WTC11 (cell line): ENCODE data around the gene LGALS1. TPM values are rescaled to one million over a fixed set of nuclear protein-coding genes. Genes with fewer than 3 reads are reported as not detected.
A peak's percentile ranks its signal among the peaks of the same experiment; 100 is the strongest.

Experiments
- ATAC-seq: fragments of 200-7000 bp; cut with Tn5 transposase; 2 replicates; pipeline ENCODE4 v1.10.0; 2021; ENCODE audit warnings: mild to moderate bottlenecking, moderate library complexity
- CTCF ChIA-PET: fragments of 300-600 bp; sonication (Branson Sonifier 250); formaldehyde crosslinking; loops from one replicate; lab custom pipeline; 2021; ENCODE audit warnings: antibody characterized with exemption; lab: Charles Lee
- POLR2A ChIA-PET: fragments of 350-600 bp; sonication (Branson Sonifier 250); formaldehyde crosslinking; loops from one replicate; lab custom pipeline; 2021; ENCODE audit warnings: antibody characterized with exemption; lab: Charles Lee
- DNase-seq: peaks from one replicate; pipeline ENCODE4 v3.0.0; 2021; ENCODE audit warnings: low spot score
- H3K27ac Mint-ChIP-seq: 2 replicates; pipeline ENCODE4 v1.8.0; 2021; ENCODE audit warnings: mixed read lengths
- H3K27me3 Mint-ChIP-seq: 2 replicates; pipeline ENCODE4 v1.8.0; 2021; ENCODE audit warnings: low read depth, mild to moderate bottlenecking, moderate library complexity, mixed read lengths
- H3K36me3 Mint-ChIP-seq: 2 replicates; pipeline ENCODE4 v1.8.0; 2021; ENCODE audit warnings: mixed read lengths
- H3K4me1 Mint-ChIP-seq: 2 replicates; pipeline ENCODE4 v1.8.0; 2022; ENCODE audit warnings: mixed read lengths
- H3K4me3 Mint-ChIP-seq: 2 replicates; pipeline ENCODE4 v1.8.0; 2021; ENCODE audit warnings: mild to moderate bottlenecking, moderate library complexity, mixed read lengths
- H3K9me3 Mint-ChIP-seq: 2 replicates; pipeline ENCODE4 v1.8.0; 2021; ENCODE audit warnings: mixed read lengths
- AR ChIP-seq: fragments of 250-450 bp; sonication (Bioruptor Pico); IDR thresholded peaks from 2 replicates; pipeline ENCODE4 v1.9.0; 2021; ENCODE audit warnings: mild to moderate bottlenecking
- ATF1 ChIP-seq: sonication (generic); formaldehyde crosslinking; IDR thresholded peaks from 2 replicates; pipeline ENCODE4 v1.8.1; 2023; ENCODE audit warnings: mild to moderate bottlenecking, moderate library complexity, missing genetic modification reagents
- CTCF ChIP-seq: fragments of 200-600 bp; IDR thresholded peaks from 2 replicates; pipeline ENCODE4 v1.8.0; 2022; ENCODE audit warnings: antibody characterized with exemption
- JUN ChIP-seq: sonication (generic); formaldehyde crosslinking; IDR thresholded peaks from 2 replicates; pipeline ENCODE4 v1.8.0; 2023; ENCODE audit warnings: mild to moderate bottlenecking, missing genetic modification reagents
- MLX ChIP-seq: sonication (generic); formaldehyde crosslinking; IDR thresholded peaks from 2 replicates; pipeline ENCODE4 v1.8.1; 2023; ENCODE audit warnings: mild to moderate bottlenecking, missing genetic modification reagents, moderate library complexity
- NFYB ChIP-seq: sonication (generic); formaldehyde crosslinking; conservative IDR thresholded peaks from 2 replicates; pipeline ENCODE4 v1.8.0; 2022; ENCODE audit warnings: low read depth, missing genetic modification reagents
- RORB ChIP-seq: fragments of 250-450 bp; sonication (Bioruptor Pico); IDR thresholded peaks from 2 replicates; pipeline ENCODE4 v1.9.0; 2021; ENCODE audit warnings: mild to moderate bottlenecking
- SP1 ChIP-seq: sonication (generic); formaldehyde crosslinking; conservative IDR thresholded peaks from 2 replicates; pipeline ENCODE4 v1.8.1; 2022; ENCODE audit warnings: missing genetic modification reagents
- TP53 ChIP-seq: sonication (generic); formaldehyde crosslinking; IDR thresholded peaks from 2 replicates; pipeline ENCODE4 v1.8.1; 2023; ENCODE audit warnings: mild to moderate bottlenecking, missing genetic modification reagents
- USF1 ChIP-seq: sonication (generic); formaldehyde crosslinking; IDR thresholded peaks from 2 replicates; pipeline ENCODE4 v1.8.0; 2022; ENCODE audit warnings: mild to moderate bottlenecking, missing genetic modification reagents
- ZNF671 ChIP-seq: fragments of 250-450 bp; sonication (Bioruptor Pico); IDR thresholded peaks from 2 replicates; pipeline ENCODE4 v1.8.0; 2021; ENCODE audit warnings: mild to moderate bottlenecking
- total RNA-seq: library from RNA; stranded (reverse); gene quantifications from 3 replicates; pipeline ENCODE4 v1.2.3, GENCODE V29; 2021
- TF ChIP-seq, protein P1 (sequence below): sonication (generic); formaldehyde crosslinking; IDR thresholded peaks from 2 replicates; pipeline ENCODE4 v1.8.0; 2023; ENCODE audit warnings: mild to moderate bottlenecking, missing genetic modification reagents
- TF ChIP-seq, protein P2 (sequence below): sonication (generic); formaldehyde crosslinking; IDR thresholded peaks from 2 replicates; pipeline ENCODE4 v1.8.0; 2023; ENCODE audit warnings: missing genetic modification reagents, mild to moderate bottlenecking, borderline replicate concordance

The LGALS1 gene
- total RNA-seq, 1 experiment from 2014 or later, result 17.3 TPM

- TF ChIP-seq, protein P1, sequence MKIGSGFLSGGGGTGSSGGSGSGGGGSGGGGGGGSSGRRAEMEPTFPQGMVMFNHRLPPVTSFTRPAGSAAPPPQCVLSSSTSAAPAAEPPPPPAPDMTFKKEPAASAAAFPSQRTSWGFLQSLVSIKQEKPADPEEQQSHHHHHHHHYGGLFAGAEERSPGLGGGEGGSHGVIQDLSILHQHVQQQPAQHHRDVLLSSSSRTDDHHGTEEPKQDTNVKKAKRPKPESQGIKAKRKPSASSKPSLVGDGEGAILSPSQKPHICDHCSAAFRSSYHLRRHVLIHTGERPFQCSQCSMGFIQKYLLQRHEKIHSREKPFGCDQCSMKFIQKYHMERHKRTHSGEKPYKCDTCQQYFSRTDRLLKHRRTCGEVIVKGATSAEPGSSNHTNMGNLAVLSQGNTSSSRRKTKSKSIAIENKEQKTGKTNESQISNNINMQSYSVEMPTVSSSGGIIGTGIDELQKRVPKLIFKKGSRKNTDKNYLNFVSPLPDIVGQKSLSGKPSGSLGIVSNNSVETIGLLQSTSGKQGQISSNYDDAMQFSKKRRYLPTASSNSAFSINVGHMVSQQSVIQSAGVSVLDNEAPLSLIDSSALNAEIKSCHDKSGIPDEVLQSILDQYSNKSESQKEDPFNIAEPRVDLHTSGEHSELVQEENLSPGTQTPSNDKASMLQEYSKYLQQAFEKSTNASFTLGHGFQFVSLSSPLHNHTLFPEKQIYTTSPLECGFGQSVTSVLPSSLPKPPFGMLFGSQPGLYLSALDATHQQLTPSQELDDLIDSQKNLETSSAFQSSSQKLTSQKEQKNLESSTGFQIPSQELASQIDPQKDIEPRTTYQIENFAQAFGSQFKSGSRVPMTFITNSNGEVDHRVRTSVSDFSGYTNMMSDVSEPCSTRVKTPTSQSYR (CRISPR knock-in tag), result no peak
- TF ChIP-seq, all 79 proteins: peak for 0
Observed at GRCh38 chr22:37713761-37714160, 38.3 kb downstream of the LGALS1 start (continued).

DNA sequence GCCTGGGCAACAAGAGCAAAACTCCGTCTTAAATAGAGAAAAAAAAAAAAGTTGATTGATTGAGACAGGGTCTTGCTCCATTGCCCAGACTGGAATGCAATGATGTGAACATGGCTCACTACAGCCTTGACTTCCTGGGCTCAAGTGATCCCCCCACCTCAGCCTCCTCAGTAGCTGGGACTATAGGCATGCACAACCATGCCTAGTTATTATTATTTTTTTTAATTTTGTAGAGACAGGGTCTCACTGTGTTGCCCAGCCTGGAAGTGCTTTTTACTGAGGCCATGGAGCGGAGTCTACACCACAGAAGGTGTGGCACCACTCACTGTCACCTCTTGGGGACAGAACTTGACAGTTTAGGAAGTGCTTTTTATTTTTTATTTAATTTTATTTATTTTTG, 39.2 kb downstream of the LGALS1 start:
- peaks cover 48% of the 10 kb centered on the region for H3K36me3 Mint-ChIP-seq
- no peak for TF ChIP-seq AR (CRISPR knock-in tag)
- TF ChIP-seq ATF1 (CRISPR knock-in tag), result no peak
- peaks cover 7% of the 10 kb centered on the region for H3K9me3 Mint-ChIP-seq
- peaks cover 3% of the 10 kb centered on the region; the same call in 1 of the 2 replicates for H3K4me1 Mint-ChIP-seq
- ChIA-PET CTCF (no interaction called here), POLR2A (interaction anchor here (0.6 kb wide), 1 partner anchor 54 kb away, joined by 3 read pairs; no protein-coding TSS in a partner anchor)
- H3K27ac Mint-ChIP-seq, result no peak overlapping the region
- no peaks in the 10 kb centered on the region for H3K27me3 Mint-ChIP-seq
- H3K4me3 Mint-ChIP-seq, result no peak overlapping the region
- DNase-seq (no peak), ATAC-seq (no peak)

DNA sequence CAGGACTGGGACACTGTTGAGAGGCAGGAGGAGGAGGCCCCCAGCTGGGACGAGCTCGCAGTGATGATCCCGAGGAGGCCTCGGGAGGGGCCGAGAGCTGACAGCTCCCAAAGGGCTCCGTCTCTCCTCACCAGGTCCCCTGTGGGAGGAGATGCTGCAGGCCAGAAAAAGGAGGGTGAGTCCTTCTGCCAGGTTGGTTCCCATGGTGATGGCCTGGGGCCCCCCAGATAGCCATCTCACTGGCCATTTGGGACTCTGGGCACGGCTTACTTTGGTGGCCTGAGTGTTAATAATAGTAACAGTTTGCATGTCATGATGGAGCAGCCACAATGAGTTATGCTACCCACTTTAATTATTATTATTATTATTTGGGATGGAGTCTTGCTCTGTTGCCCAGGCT, 40.3 kb downstream of the LGALS1 start:
- Mint-ChIP-seq H3K27ac (no peak overlapping the region), H3K36me3 (peaks cover 44% of the 10 kb centered on the region), H3K4me1 (no peaks in the 10 kb centered on the region), H3K9me3 (peaks cover 7% of the 10 kb centered on the region), H3K27me3 (no peaks in the 10 kb centered on the region), H3K4me3 (no peak overlapping the region)
- ChIA-PET CTCF (no interaction called here), POLR2A (no interaction called here)
- ATAC-seq, result no peak
- TF ChIP-seq TP53 (CRISPR knock-in tag), result no peak
- no peak for TF ChIP-seq NFYB
- no peak for TF ChIP-seq AR (CRISPR knock-in tag)
- DNase-seq, result no peak

GRCh38 chr22:37716708-37717107, 41.3 kb downstream of the LGALS1 start:
- ChIA-PET POLR2A (no interaction called here), CTCF (interaction anchor here (1.0 kb wide), 1 partner anchor 73 kb away, joined by 4 read pairs; no protein-coding TSS in a partner anchor)
- no peaks in the 10 kb centered on the region for H3K4me1 Mint-ChIP-seq
- peak overlapping the region; percentile 73; the same call in 1 of the 2 replicates for H3K27ac Mint-ChIP-seq
- peaks cover 3% of the 10 kb centered on the region; the same call in 1 of the 2 replicates for H3K27me3 Mint-ChIP-seq
- DNase-seq (no peak), ATAC-seq (no peak)
- H3K9me3 Mint-ChIP-seq, result peaks cover 7% of the 10 kb centered on the region
- H3K4me3 Mint-ChIP-seq, result no peak overlapping the region
- peaks cover 43% of the 10 kb centered on the region for H3K36me3 Mint-ChIP-seq
- no peak for TF ChIP-seq ZNF671 (CRISPR knock-in tag)
- TF ChIP-seq USF1 (CRISPR knock-in tag), result no peak
- TF ChIP-seq ATF1 (CRISPR knock-in tag), result no peak
- TF ChIP-seq, protein P2, sequence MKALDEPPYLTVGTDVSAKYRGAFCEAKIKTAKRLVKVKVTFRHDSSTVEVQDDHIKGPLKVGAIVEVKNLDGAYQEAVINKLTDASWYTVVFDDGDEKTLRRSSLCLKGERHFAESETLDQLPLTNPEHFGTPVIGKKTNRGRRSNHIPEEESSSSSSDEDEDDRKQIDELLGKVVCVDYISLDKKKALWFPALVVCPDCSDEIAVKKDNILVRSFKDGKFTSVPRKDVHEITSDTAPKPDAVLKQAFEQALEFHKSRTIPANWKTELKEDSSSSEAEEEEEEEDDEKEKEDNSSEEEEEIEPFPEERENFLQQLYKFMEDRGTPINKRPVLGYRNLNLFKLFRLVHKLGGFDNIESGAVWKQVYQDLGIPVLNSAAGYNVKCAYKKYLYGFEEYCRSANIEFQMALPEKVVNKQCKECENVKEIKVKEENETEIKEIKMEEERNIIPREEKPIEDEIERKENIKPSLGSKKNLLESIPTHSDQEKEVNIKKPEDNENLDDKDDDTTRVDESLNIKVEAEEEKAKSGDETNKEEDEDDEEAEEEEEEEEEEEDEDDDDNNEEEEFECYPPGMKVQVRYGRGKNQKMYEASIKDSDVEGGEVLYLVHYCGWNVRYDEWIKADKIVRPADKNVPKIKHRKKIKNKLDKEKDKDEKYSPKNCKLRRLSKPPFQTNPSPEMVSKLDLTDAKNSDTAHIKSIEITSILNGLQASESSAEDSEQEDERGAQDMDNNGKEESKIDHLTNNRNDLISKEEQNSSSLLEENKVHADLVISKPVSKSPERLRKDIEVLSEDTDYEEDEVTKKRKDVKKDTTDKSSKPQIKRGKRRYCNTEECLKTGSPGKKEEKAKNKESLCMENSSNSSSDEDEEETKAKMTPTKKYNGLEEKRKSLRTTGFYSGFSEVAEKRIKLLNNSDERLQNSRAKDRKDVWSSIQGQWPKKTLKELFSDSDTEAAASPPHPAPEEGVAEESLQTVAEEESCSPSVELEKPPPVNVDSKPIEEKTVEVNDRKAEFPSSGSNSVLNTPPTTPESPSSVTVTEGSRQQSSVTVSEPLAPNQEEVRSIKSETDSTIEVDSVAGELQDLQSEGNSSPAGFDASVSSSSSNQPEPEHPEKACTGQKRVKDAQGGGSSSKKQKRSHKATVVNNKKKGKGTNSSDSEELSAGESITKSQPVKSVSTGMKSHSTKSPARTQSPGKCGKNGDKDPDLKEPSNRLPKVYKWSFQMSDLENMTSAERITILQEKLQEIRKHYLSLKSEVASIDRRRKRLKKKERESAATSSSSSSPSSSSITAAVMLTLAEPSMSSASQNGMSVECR (CRISPR knock-in tag), result no peak
- no peak for TF ChIP-seq RORB (CRISPR knock-in tag)
- no peak for TF ChIP-seq CTCF
- no peak for TF ChIP-seq JUN
- TF ChIP-seq TP53 (CRISPR knock-in tag), result no peak
- no peak for TF ChIP-seq SP1 (CRISPR knock-in tag)
- TF ChIP-seq MLX (CRISPR knock-in tag), result no peak
